Ishikawa (cell line): ENCODE measurements around the gene AMMECR1.

Experiments
- CEBPB ChIP-seq: IDR thresholded peaks from 2 replicates; pipeline ENCODE4 v1.6.1; 2012
- CREB1 ChIP-seq: IDR thresholded peaks from 2 replicates; pipeline ENCODE4 v1.6.1; 2012; ENCODE audit warnings: low read depth
- EP300 ChIP-seq: IDR thresholded peaks from 2 replicates; pipeline ENCODE4 v1.6.1; 2012; ENCODE audit warnings: borderline replicate concordance
- RAD21 ChIP-seq: IDR thresholded peaks from 2 replicates; pipeline ENCODE4 v1.6.1; 2012; ENCODE audit warnings: low read depth
- YY1 ChIP-seq: IDR thresholded peaks from 2 replicates; pipeline ENCODE4 v1.6.1; 2012; ENCODE audit warnings: low read depth
- ZBTB7A ChIP-seq: IDR thresholded peaks from 2 replicates; pipeline ENCODE4 v1.6.1; 2012; ENCODE audit warnings: low read depth
- TF ChIP-seq, protein P1 (sequence below): IDR thresholded peaks from 2 replicates; pipeline ENCODE4 v1.6.1; 2012; ENCODE audit warnings: low read depth, mild to moderate bottlenecking
- TF ChIP-seq, protein P2 (sequence below): IDR thresholded peaks from 2 replicates; pipeline ENCODE4 v1.6.1; 2012

AMMECR1 gene

GRCh38 chrX:110146521-110146920 lies 171.4 kb downstream of the AMMECR1 start:
- peak; percentile 45; the same call in 1 of the 2 replicates for TF ChIP-seq RAD21
- TF ChIP-seq, protein P1, sequence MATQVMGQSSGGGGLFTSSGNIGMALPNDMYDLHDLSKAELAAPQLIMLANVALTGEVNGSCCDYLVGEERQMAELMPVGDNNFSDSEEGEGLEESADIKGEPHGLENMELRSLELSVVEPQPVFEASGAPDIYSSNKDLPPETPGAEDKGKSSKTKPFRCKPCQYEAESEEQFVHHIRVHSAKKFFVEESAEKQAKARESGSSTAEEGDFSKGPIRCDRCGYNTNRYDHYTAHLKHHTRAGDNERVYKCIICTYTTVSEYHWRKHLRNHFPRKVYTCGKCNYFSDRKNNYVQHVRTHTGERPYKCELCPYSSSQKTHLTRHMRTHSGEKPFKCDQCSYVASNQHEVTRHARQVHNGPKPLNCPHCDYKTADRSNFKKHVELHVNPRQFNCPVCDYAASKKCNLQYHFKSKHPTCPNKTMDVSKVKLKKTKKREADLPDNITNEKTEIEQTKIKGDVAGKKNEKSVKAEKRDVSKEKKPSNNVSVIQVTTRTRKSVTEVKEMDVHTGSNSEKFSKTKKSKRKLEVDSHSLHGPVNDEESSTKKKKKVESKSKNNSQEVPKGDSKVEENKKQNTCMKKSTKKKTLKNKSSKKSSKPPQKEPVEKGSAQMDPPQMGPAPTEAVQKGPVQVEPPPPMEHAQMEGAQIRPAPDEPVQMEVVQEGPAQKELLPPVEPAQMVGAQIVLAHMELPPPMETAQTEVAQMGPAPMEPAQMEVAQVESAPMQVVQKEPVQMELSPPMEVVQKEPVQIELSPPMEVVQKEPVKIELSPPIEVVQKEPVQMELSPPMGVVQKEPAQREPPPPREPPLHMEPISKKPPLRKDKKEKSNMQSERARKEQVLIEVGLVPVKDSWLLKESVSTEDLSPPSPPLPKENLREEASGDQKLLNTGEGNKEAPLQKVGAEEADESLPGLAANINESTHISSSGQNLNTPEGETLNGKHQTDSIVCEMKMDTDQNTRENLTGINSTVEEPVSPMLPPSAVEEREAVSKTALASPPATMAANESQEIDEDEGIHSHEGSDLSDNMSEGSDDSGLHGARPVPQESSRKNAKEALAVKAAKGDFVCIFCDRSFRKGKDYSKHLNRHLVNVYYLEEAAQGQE: no peak

GRCh38 chrX:110145854-110146253 lies 172.0 kb downstream of the AMMECR1 start:
- TF ChIP-seq YY1 (no peak), EP300 (no peak), ZBTB7A (no peak), CREB1 (no peak)
- TF ChIP-seq, protein P2, sequence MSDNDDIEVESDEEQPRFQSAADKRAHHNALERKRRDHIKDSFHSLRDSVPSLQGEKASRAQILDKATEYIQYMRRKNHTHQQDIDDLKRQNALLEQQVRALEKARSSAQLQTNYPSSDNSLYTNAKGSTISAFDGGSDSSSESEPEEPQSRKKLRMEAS: no peak

DNA sequence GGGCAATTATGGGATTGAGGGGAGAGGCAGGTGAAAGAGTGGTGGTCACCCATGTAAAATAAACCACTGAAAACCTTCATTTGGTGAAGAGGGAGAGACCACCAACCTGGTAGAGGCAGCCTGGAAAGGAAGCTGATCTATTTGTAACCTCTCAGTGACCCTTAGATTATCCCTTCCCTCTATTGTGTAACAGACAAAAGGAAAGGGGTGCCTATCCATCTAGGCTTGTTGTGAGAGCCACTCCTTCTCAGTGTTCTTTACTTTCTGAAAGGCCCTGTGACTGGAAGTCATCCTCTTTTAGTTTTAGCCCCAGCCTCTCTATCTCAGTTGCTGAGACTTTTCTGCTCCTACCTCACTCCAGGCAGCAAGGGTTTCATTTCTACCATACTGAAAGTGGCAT lies 172.6 kb downstream of the AMMECR1 start:
- no peak for TF ChIP-seq CEBPB
- TF ChIP-seq EP300: no peak
